ENCODE data around the gene MSRB2. TPM values are rescaled to one million over a fixed set of nuclear protein-coding genes. Genes with fewer than 3 reads are reported as not detected.

MSRB2 gene
- total and polyA plus RNA-seq, 9 donors, result 16.5 to 37.1 (median 33.1) TPM

DNA sequence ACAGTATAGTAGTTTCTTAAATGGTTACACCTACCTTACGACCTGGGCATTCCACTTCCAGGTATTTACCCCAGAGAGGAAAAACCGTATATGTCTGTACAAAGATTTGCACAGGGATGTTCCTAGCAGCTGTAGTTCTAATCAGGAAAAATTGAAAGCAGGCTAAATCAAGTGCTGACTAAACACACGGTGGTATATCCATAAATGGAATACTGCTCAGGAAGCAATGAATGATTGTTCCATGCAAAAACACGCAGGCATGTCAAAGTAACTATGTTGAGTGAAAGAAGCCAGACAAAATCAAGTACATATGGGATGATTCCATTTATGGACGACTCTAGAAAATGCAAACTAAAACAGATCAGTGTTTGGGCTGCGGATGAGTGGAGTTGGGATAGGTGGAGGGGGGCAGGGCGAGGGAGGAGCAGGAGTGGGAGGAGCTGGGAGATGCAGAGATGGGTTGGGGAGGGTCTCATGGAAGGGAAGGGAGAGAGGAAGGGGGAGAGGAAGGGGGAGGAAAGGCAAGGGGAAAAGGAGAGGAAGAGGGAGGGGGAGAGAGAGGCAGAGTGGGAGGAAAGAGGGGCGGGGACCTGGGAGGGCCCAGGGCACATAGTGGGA, 484 bp upstream of the MSRB2 start:
- intact Hi-C loops (cut with DNase I), result no loop called here
- Histone ChIP-seq H3K4me1 (ENCODE audit: insufficient read depth) (peaks cover 6% of the 10 kb centered on the region), H3K27me3 (no peaks in the 10 kb centered on the region), H3K4me3 (peak overlapping the region; percentile 84), H3K27ac (no peak overlapping the region), H3K36me3 (no peaks in the 10 kb centered on the region), H3K9me3 (no peaks in the 10 kb centered on the region)
- no peak for TF ChIP-seq POLR2A (IDR thresholded peaks at IDR 0.05)
- WGBS, 3 donors, result 4 to 10% (median 6%) methylated on average over 7 to 8 of the region's 8 CpGs
- no peak for DNase-seq

DNA sequence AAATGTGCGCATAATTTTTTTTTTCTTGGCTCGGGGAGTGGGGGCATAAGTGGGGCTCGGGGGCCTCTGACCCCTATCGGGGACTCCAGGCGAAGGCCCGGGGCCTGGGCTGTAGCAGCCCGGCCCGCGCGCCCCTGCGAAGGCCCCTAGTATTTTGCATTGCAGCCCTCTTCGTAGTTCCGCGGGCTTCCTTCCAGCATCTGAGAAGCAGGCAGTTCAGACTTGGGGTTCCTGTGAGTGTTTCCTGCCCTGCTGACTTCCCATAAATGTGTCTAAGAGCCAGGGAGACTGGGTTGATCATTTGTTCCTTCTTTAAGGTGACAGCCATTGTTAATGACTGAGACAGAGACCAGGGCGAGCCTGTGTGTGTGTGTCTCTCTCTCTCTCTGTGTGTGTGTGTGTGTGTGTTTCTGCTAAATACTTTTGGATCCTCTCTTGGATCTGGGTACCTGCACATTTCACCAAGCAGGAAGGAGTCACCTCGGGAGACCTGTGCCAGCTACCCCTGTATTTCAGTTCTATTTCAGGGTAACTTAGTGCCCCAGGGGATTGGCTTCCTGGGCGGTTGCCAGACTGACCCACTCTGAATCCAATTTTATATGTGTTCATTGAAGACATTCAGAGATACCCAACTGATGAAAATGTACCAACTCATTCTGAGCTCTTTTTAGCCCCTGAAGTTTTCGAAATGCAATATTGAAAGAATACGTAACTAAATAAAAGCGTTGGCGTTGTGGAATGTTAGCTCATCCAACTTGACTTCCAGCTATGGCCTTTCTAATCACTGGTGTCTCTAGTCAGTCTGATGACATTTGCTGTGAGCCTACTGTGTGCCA, 805 bp downstream of the MSRB2 start:
- peak overlapping the region; percentile 93 to 95 for H3K27ac ChIP-seq
- peaks cover 6% of the 10 kb centered on the region for H3K4me1 ChIP-seq (ENCODE audit: insufficient read depth)
- no peaks in the 10 kb centered on the region for H3K27me3 ChIP-seq
- 17 to 19% (median 18%) methylated on average over 21 of the region's 21 CpGs for WGBS, 3 donors
- H3K36me3 ChIP-seq, result no peaks in the 10 kb centered on the region
- TF ChIP-seq, protein P1, sequence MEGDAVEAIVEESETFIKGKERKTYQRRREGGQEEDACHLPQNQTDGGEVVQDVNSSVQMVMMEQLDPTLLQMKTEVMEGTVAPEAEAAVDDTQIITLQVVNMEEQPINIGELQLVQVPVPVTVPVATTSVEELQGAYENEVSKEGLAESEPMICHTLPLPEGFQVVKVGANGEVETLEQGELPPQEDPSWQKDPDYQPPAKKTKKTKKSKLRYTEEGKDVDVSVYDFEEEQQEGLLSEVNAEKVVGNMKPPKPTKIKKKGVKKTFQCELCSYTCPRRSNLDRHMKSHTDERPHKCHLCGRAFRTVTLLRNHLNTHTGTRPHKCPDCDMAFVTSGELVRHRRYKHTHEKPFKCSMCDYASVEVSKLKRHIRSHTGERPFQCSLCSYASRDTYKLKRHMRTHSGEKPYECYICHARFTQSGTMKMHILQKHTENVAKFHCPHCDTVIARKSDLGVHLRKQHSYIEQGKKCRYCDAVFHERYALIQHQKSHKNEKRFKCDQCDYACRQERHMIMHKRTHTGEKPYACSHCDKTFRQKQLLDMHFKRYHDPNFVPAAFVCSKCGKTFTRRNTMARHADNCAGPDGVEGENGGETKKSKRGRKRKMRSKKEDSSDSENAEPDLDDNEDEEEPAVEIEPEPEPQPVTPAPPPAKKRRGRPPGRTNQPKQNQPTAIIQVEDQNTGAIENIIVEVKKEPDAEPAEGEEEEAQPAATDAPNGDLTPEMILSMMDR (IDR thresholded peaks at IDR 0.05), result no peak
- TF ChIP-seq EP300 (IDR thresholded peaks at IDR 0.05), result no peak
- no peak for TF ChIP-seq POLR2A (IDR thresholded peaks at IDR 0.05)
- intact Hi-C loops (cut with DNase I), result no loop called here
- DNase-seq, result peak; percentile 64 to 78 (median 68)
- no peaks in the 10 kb centered on the region for H3K9me3 ChIP-seq
- H3K4me3 ChIP-seq, result peak overlapping the region; percentile 84

DNA sequence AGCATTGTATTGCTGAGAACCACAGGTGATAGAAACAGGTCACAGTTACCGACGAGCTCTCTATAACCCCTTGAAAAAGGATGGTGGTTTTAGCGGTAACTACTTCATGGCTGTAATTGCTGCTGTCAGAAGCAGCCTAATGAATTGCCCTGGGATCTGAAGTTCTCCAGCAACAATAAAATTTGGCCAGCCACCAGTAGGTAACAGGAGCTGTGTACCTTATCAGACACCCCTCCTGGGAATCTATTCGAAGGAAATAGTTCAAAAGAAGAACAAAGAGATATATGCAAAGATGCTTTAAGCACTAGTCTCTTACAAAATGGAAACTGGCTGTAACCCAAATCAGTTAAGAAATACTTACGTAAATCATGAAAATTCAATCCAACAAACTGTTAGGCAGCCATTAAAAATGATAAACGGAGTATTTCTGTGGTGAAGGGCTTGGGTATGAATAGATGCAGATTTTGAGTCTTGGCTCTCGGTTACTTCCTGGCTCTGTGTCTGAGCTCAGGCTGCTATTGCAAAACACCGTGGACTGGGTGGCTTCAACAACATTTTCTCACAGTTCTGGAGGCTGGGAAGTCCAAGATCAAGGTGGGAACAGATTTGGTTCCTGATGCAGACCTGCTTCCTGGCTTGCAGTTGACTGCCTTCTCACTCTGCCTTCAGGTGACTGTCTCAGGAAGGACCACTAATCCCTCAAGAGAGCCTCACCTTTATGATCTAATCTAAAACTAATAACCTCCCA, 1.6 kb downstream of the MSRB2 start:
- intact Hi-C loops (cut with DNase I), result no loop called here
- H3K27ac ChIP-seq, result no peak overlapping the region
- no peaks in the 10 kb centered on the region for H3K27me3 ChIP-seq
- DNase-seq, result peak in 2 of 5 donors; percentile 14 to 50
- H3K9me3 ChIP-seq, result no peaks in the 10 kb centered on the region
- 37 to 53% (median 49%) methylated on average over 8 of the region's 8 CpGs for WGBS, 3 donors
- TF ChIP-seq POLR2A (IDR thresholded peaks at IDR 0.05) (no peak), EP300 (IDR thresholded peaks at IDR 0.05) (no peak)
- TF ChIP-seq, protein P1 (IDR thresholded peaks at IDR 0.05), result no peak
- no peaks in the 10 kb centered on the region for H3K36me3 ChIP-seq
- H3K4me3 ChIP-seq, result peak overlapping the region; percentile 84
- peaks cover 6% of the 10 kb centered on the region for H3K4me1 ChIP-seq (ENCODE audit: insufficient read depth)

DNA sequence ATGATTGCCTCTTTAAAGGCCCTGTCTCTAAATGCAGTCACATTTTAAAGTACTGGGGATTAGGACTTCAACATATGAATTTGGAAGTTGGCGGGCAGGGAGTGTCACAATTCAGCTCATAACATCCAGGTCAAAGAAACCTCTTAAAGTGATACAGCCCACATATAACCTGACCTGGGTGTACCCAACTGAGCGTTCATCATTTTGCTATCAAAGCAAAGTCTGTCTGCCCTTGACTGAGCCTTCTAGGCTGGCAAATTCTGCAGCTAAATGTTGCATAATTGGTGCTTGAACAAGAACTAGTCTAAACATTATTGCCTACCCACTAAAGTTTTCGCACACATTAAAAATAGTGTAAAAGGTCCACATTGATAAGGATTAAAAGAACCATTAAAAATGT, 3.7 kb downstream of the MSRB2 start:
- no peak overlapping the region for H3K27ac ChIP-seq
- peaks cover 6% of the 10 kb centered on the region for H3K4me1 ChIP-seq (ENCODE audit: insufficient read depth)
- DNase-seq, result no peak
- no peak overlapping the region for H3K4me3 ChIP-seq
- H3K9me3 ChIP-seq, result no peaks in the 10 kb centered on the region
- WGBS, 3 donors, result 84 to 96% (median 86%) methylated on average over 3 of the region's 3 CpGs
- intact Hi-C loops (cut with DNase I), result no loop called here
- H3K36me3 ChIP-seq, result no peaks in the 10 kb centered on the region
- H3K27me3 ChIP-seq, result no peaks in the 10 kb centered on the region
- TF ChIP-seq, protein P1 (IDR thresholded peaks at IDR 0.05), result no peak
- no peak for TF ChIP-seq POLR2A (IDR thresholded peaks at IDR 0.05)
- TF ChIP-seq EP300 (IDR thresholded peaks at IDR 0.05), result no peak

Measured in ovary (tissue), 9 donors.